Adrenal gland (tissue), 5 donors: Measurements from ENCODE around the gene TMEM135.

Source experiments
- CTCF ChIP-seq, 6 experiments: fragments of 450-650 bp in 4 of 6; fragments of 200-600 bp in 2 of 6; sonication (generic) in 1 of 6; IDR thresholded peaks; 1 replicate in 5 of 6; 2 replicates in 1 of 6; pipeline versions ENCODE4 v1.5.1 to v1.8.0; 2016 to 2021; ENCODE audit warnings: antibody characterized with exemption in 6 of 6, mild to moderate bottlenecking in 2 of 6, moderate library complexity in 1 of 6
- POLR2A ChIP-seq, 2 donors: fragments of 450-650 bp; IDR thresholded peaks; one replicate each; pipeline ENCODE4 v1.6.1; 2017; ENCODE audit warnings: antibody characterized with exemption in 2 of 2, mild to moderate bottlenecking in 2 of 2, moderate library complexity in 1 of 2
- donor health status: DM: no; HTN: no; CAD: no.

GRCh38 chr11:86991341-86991740 is 46.4 kb upstream of the TMEM135 start:
- TF ChIP-seq CTCF (IDR thresholded peaks at IDR 0.05): no peak
- no peak for TF ChIP-seq POLR2A (IDR thresholded peaks at IDR 0.05)
